ENCODE measurements around the gene ETFA. TPM values are rescaled to one million over a fixed set of nuclear protein-coding genes. Genes with fewer than 3 reads are reported as not detected.

ETFA gene
- total and polyA plus RNA-seq, 2 experiments from 2014 or later: 117 to 303 TPM

DNA sequence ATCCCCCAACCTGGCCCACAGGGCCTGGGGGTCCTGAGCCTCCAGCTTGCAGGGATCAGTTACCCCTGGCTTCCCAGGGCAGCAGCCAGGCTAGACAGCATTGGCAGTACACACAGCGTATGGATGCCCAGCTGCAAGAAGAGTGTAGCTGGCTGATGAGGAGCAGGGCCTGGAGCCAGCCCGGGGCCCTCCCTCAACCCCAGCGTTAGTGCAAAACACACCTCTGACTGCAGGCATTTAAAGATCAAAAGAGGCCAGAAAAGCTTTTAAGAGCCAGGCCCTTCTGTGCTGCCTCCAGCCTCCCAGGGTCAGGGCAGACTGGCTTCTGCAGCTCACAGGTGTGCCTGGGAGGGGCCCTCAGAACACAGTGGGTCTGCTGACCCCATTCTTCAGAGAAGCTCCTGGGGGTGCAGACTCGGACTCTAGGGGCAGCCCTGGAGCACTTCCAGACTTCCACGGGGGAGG, 110.6 kb downstream of the ETFA start:
- H3K36me3 ChIP-seq: no peaks in the 10 kb centered on the region
- DNase-seq (ENCODE audit: low read depth in 1 of 2, low spot score in 1 of 2): no peak
- H3K9me3 ChIP-seq (ENCODE audit: low read depth): no peaks in the 10 kb centered on the region
- no peaks in the 10 kb centered on the region for H3K27me3 ChIP-seq
- H3K27ac ChIP-seq: no peak overlapping the region
- H3K4me1 ChIP-seq (ENCODE audit: low read depth): peaks cover 7% of the 10 kb centered on the region
- no peak for TF ChIP-seq CTCF (IDR thresholded peaks at IDR 0.05; ENCODE audit: low read depth, low read length)
- H3K4me3 ChIP-seq: no peak overlapping the region

GRCh38 chr15:76200083-76200465, 111.2 kb downstream of the ETFA start:
- Histone ChIP-seq H3K9me3 (ENCODE audit: low read depth) (no peaks in the 10 kb centered on the region), H3K4me3 (no peak overlapping the region), H3K27ac (no peak overlapping the region), H3K27me3 (no peaks in the 10 kb centered on the region), H3K36me3 (no peaks in the 10 kb centered on the region), H3K4me1 (ENCODE audit: low read depth) (peaks cover 7% of the 10 kb centered on the region)
- no peak for DNase-seq (ENCODE audit: low read depth in 1 of 2, low spot score in 1 of 2)
- no peak for TF ChIP-seq CTCF (IDR thresholded peaks at IDR 0.05; ENCODE audit: low read depth, low read length)

- peak in 1 of 2 donors; percentile 88 for DNase-seq (ENCODE audit: low read depth in 1 of 2, low spot score in 1 of 2)
- H3K36me3 ChIP-seq: no peaks in the 10 kb centered on the region
- H3K4me1 ChIP-seq (ENCODE audit: low read depth): peaks cover 7% of the 10 kb centered on the region
- H3K9me3 ChIP-seq (ENCODE audit: low read depth): no peaks in the 10 kb centered on the region
- no peak overlapping the region for H3K27ac ChIP-seq
- no peak for TF ChIP-seq CTCF (IDR thresholded peaks at IDR 0.05; ENCODE audit: low read depth, low read length)
- H3K27me3 ChIP-seq: no peaks in the 10 kb centered on the region
- H3K4me3 ChIP-seq: no peak overlapping the region
Measured at GRCh38 chr15:76199106-76200082, 111.9 kb downstream of the ETFA start.

DNA sequence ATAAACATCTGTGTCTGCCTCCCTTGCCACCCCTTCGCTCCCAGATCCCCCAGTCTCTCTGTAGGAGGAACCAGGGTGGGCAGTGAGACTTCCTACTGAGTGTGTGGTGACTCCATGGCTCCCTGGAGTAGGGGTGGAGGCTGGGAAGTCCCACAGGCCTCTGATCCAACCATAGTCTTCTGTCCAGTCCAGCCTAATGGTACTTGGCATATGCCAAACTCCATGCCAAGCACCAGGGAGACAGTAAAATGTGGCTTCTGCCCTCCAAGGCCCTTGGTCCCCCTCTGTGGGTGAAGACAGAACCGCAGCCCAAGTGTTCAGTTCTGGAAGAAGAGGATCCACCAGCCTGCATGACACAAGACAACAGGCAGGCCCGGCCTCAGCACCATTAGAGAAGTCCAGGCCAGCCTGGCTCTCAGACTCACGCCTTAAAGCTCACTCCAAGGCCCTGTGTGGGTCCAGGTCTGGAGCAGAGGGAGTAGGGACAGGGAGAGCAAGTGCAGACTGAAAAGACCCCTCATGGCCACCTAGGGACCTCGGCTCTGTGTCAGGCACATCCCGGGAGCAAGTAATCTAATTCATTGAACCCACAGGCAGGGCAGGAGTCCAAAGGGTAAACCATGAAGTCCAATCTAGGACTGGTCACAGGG, 112.7 kb downstream of the ETFA start:
- no peaks in the 10 kb centered on the region for H3K27me3 ChIP-seq
- no peaks in the 10 kb centered on the region for H3K36me3 ChIP-seq
- TF ChIP-seq CTCF (IDR thresholded peaks at IDR 0.05; ENCODE audit: low read depth, low read length): no peak
- DNase-seq (ENCODE audit: low read depth in 1 of 2, low spot score in 1 of 2): no peak
- peaks cover 7% of the 10 kb centered on the region for H3K4me1 ChIP-seq (ENCODE audit: low read depth)
- no peak overlapping the region for H3K27ac ChIP-seq
- no peaks in the 10 kb centered on the region for H3K9me3 ChIP-seq (ENCODE audit: low read depth)
- H3K4me3 ChIP-seq: no peak overlapping the region

GRCh38 chr15:76197703-76198455, 113.4 kb downstream of the ETFA start:
- H3K9me3 ChIP-seq (ENCODE audit: low read depth): no peaks in the 10 kb centered on the region
- no peak for TF ChIP-seq CTCF (IDR thresholded peaks at IDR 0.05; ENCODE audit: low read depth, low read length)
- no peaks in the 10 kb centered on the region for H3K36me3 ChIP-seq
- no peak overlapping the region for H3K27ac ChIP-seq
- H3K27me3 ChIP-seq: no peaks in the 10 kb centered on the region
- H3K4me1 ChIP-seq (ENCODE audit: low read depth): peaks cover 7% of the 10 kb centered on the region
- no peak for DNase-seq (ENCODE audit: low read depth in 1 of 2, low spot score in 1 of 2)
- no peak overlapping the region for H3K4me3 ChIP-seq

Measured in cardiac muscle cell (in vitro differentiated cells and primary cell).